Trophoblast cell (in vitro differentiated cells and primary cell): ENCODE results near the gene FNBP1.

ENCODE experiments used
- DNase-seq, 2 donors: peaks; one replicate each; pipeline ENCODE4 v3.0.0-alpha.2; 2016
- H2AFZ ChIP-seq: 2 replicates; pipeline ENCODE4 v1.6.1; 2013; ENCODE audit warnings: low read length, moderate library complexity, mild to moderate bottlenecking; ENCODE audit not compliant: insufficient read depth, poor library complexity
- H2AK5ac ChIP-seq: 2 replicates; pipeline ENCODE4 v1.6.1; 2013; ENCODE audit warnings: mild to moderate bottlenecking, low read length
- H2BK120ac ChIP-seq: 2 replicates; pipeline ENCODE4 v1.6.1; 2013; ENCODE audit warnings: low read length, mild to moderate bottlenecking, moderate library complexity; ENCODE audit not compliant: insufficient read depth, poor library complexity
- H2BK12ac ChIP-seq: 2 replicates; pipeline ENCODE4 v1.6.1; 2013; ENCODE audit warnings: mild to moderate bottlenecking, low read length, moderate library complexity
- H2BK5ac ChIP-seq: 2 replicates; pipeline ENCODE4 v1.6.1; 2013; ENCODE audit warnings: low read length, low read depth, moderate library complexity, mild to moderate bottlenecking; ENCODE audit not compliant: poor library complexity
- H3K14ac ChIP-seq: 2 replicates; pipeline ENCODE4 v1.6.1; 2013; ENCODE audit warnings: mild to moderate bottlenecking, low read length
- H3K18ac ChIP-seq: 2 replicates; pipeline ENCODE4 v1.6.1; 2013; ENCODE audit warnings: mild to moderate bottlenecking, low read length
- H3K23ac ChIP-seq: 2 replicates; pipeline ENCODE4 v1.6.1; 2013; ENCODE audit warnings: low read length
- H3K27ac ChIP-seq: 2 replicates; pipeline ENCODE4 v1.5.1; 2013; ENCODE audit warnings: low read depth, mild to moderate bottlenecking, inconsistent platforms, low read length, moderate library complexity
- H3K27me3 ChIP-seq: 2 replicates; pipeline ENCODE4 v1.6.1; 2013; ENCODE audit warnings: inconsistent platforms, mild to moderate bottlenecking, low read length, moderate library complexity; ENCODE audit not compliant: insufficient read depth
- H3K36me3 ChIP-seq, 2 experiments: 1 replicate in 1 of 2; 2 replicates in 1 of 2; pipeline ENCODE4 v1.6.1; 2013; ENCODE audit warnings: low read length in 2 of 2, mild to moderate bottlenecking in 2 of 2, moderate library complexity in 1 of 2; ENCODE audit not compliant: insufficient read depth in 2 of 2, control insufficient read depth in 1 of 2
- H3K4ac ChIP-seq: 2 replicates; pipeline ENCODE4 v1.6.1; 2013; ENCODE audit warnings: low read depth, mild to moderate bottlenecking, low read length, moderate library complexity
- H3K4me1 ChIP-seq, 2 experiments: 1 replicate in 1 of 2; 2 replicates in 1 of 2; pipeline ENCODE4 v1.6.1; 2013; ENCODE audit warnings: low read length in 2 of 2, mild to moderate bottlenecking in 2 of 2, moderate library complexity in 1 of 2; ENCODE audit not compliant: insufficient read depth in 2 of 2, control insufficient read depth in 1 of 2
- H3K4me2 ChIP-seq: 2 replicates; pipeline ENCODE4 v1.6.1; 2013; ENCODE audit warnings: inconsistent platforms, mild to moderate bottlenecking, low read length, moderate library complexity
- H3K4me3 ChIP-seq: 2 replicates; pipeline ENCODE4 v1.5.1; 2013; ENCODE audit warnings: mild to moderate bottlenecking, low read depth, low read length, inconsistent platforms
- H3K79me1 ChIP-seq: one replicate; pipeline ENCODE4 v1.6.1; 2013; ENCODE audit warnings: low read length
- H3K79me2 ChIP-seq: 2 replicates; pipeline ENCODE4 v1.6.1; 2013; ENCODE audit warnings: low read length, mild to moderate bottlenecking; ENCODE audit not compliant: control insufficient read depth, insufficient read depth, poor library complexity
- H3K9ac ChIP-seq: 2 replicates; pipeline ENCODE4 v1.6.1; 2013; ENCODE audit warnings: mild to moderate bottlenecking, low read length
- H3K9me3 ChIP-seq: 2 replicates; pipeline ENCODE4 v1.6.1; 2013; ENCODE audit warnings: low read depth, mild to moderate bottlenecking, control low read depth, inconsistent platforms, low read length; ENCODE audit not compliant: insufficient read depth
- H4K12ac ChIP-seq: 2 replicates; pipeline ENCODE4 v1.6.1; 2013; ENCODE audit warnings: low read depth, mild to moderate bottlenecking, low read length, moderate library complexity
- H4K8ac ChIP-seq: 2 replicates; pipeline ENCODE4 v1.6.1; 2013; ENCODE audit warnings: low read depth, mild to moderate bottlenecking, low read length, moderate library complexity
- H4K91ac ChIP-seq: one replicate; pipeline ENCODE4 v1.6.1; 2013; ENCODE audit warnings: low read depth, mild to moderate bottlenecking, low read length, moderate library complexity
- WGBS: extraction: QIAGEN DNeasy Blood & Tissue Kit; methylation state at CpG from one replicate; pipeline ENCODE4 v1.1.7; 2013; ENCODE audit warnings: missing lambda C conversion rate; ENCODE audit not compliant: insufficient read length, insufficient coverage; ENCODE audit errors: extremely low coverage; 5-methylcytosine and 5-hydroxymethylcytosine counted together

FNBP1 gene

DNA sequence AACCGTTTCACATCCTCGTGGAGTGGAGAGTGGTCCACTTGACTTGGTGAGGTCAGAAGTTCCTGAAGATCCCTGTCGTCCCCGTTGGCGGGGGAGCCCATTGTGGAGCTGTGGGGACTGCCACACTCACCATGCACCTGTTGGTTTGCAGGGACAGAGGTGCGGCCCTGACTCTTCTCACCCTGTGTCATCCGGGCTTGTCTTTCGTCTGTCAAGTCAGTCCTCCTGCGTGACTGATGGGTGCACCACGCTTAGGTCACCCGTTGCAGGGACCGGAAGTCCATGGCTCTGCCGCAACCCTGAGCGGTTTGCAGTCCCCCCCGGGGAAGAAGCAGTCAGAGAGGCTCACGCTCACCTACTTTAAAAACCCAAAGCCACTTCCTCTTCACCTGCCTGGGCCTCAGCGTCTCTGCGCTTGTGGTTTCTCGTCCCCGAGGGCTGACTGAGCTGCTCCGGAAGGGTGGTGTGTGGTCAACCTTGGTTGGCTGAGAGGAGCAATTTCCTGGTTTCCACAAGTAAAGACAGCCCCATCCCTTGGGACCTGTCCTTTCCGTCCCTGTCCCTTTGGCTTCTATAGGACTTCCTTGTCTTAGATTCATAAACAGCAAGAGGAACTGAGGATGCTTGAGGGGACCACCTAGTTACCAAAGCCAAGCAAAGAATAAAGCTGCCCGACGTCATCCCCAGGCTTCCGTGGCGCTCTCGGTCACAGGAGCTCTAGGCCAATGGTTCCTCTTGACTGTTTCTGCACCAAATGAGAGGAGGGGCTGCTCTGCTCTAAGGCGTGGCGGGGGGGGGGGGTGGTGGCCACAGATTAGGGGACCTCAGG, 154.5 kb downstream of the FNBP1 start:
- Histone ChIP-seq H3K79me1 (peaks cover 10% of the 10 kb centered on the region), H4K91ac (peak overlapping the region; percentile 22), H2BK12ac (peak overlapping the region; percentile 8), H3K36me3 (peaks cover 6 to 11% of the 10 kb centered on the region in 2 experiments), H3K14ac (peak overlapping the region; percentile 11), H3K27me3 (no peaks in the 10 kb centered on the region), H2AK5ac (no peak overlapping the region), H4K12ac (no peak overlapping the region), H3K9ac (no peak overlapping the region), H3K4me1 (peaks cover 25 to 28% of the 10 kb centered on the region in 2 experiments), H3K18ac (no peak overlapping the region), H3K4ac (no peak overlapping the region), H2BK120ac (no peak overlapping the region), H2AFZ (no peak overlapping the region), H2BK5ac (no peak overlapping the region), H3K79me2 (peaks cover 2% of the 10 kb centered on the region), H4K8ac (no peak overlapping the region), H3K9me3 (peaks cover 2% of the 10 kb centered on the region), H3K4me2 (no peak overlapping the region), H3K27ac (no peak overlapping the region), H3K4me3 (no peak overlapping the region), H3K23ac (no peak overlapping the region)
- peak; percentile 14 to 26 for DNase-seq
- WGBS, result no CpG with 5 or more reads among the region's 29 CpGs

GRCh38 chr9:129887334-129888292, 155.4 kb downstream of the FNBP1 start:
- Histone ChIP-seq H3K4me1 (peaks cover 25 to 28% of the 10 kb centered on the region in 2 experiments), H4K12ac (no peak overlapping the region), H3K4me3 (no peak overlapping the region), H3K23ac (no peak overlapping the region), H2BK12ac (no peak overlapping the region), H2BK120ac (no peak overlapping the region), H4K8ac (no peak overlapping the region), H3K18ac (no peak overlapping the region), H2AK5ac (no peak overlapping the region), H3K4me2 (no peak overlapping the region), H4K91ac (no peak overlapping the region), H3K36me3 (peaks cover 6 to 11% of the 10 kb centered on the region in 2 experiments), H3K27ac (no peak overlapping the region), H3K9ac (no peak overlapping the region), H3K79me1 (peaks cover 10% of the 10 kb centered on the region), H3K27me3 (no peaks in the 10 kb centered on the region), H3K4ac (no peak overlapping the region), H3K79me2 (peaks cover 2% of the 10 kb centered on the region), H3K14ac (no peak overlapping the region), H3K9me3 (peaks cover 2% of the 10 kb centered on the region), H2AFZ (no peak overlapping the region), H2BK5ac (no peak overlapping the region)
- peak; percentile 83 to 84 for DNase-seq
- no CpG with 5 or more reads among the region's 27 CpGs for WGBS

DNA sequence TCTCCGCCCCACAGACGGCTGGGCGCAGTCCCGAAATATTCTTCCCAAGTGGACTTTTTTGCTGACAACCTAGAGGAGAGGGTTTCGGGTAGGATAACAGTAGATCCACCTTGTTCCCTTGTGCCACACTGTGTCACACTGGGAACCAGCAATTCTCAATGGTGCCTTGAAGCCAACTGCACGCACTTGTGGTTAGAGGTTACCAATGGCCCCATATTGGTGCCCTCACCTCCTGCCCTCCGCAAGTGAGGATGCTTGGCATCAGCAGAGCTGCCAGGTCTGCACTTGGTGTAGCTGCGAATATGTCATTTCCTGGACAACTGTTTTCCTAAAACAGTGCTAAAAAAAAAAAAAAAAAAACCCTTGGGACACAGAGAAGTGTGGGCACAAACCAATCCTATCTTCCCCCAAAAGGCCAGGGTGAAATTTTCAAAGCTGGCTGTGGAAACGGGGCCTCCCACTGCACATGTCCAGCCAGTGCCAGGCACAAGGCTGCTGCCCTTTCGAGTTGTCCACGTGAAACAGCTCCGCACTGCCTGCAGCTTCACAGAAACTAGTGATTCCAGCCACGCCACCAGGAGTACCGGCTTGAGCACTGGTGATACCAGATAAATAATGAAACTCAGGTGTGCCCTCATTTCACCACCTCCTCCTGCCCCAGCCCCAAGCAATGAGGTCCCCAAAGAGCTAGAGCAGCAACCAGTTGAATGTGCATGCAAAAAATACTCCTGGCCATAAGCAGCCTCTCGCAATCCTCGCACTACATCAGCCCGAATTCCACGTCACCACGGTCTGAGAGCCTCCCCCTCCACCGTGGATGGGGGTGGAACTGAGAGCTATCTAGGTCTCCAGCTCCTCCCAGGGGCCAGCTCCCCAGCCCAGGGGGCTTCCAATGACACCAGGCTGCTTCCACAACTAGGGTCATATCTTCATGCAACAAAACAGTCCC, 156.5 kb downstream of the FNBP1 start:
- Histone ChIP-seq H2AK5ac (peak overlapping the region; percentile 79), H3K14ac (peak overlapping the region; percentile 64), H3K79me1 (peaks cover 10% of the 10 kb centered on the region), H3K36me3 (peaks cover 10 to 16% of the 10 kb centered on the region in 2 experiments), H3K4me1 (peaks cover 25 to 28% of the 10 kb centered on the region in 2 experiments), H3K23ac (no peak overlapping the region), H2BK12ac (peak overlapping the region; percentile 92), H2BK5ac (no peak overlapping the region), H3K79me2 (peaks cover 2% of the 10 kb centered on the region), H3K4me3 (no peak overlapping the region), H2BK120ac (peak overlapping the region; percentile 59), H3K9ac (no peak overlapping the region), H3K4ac (peak overlapping the region; percentile 13), H3K9me3 (peaks cover 2% of the 10 kb centered on the region), H3K4me2 (peak overlapping the region; percentile 52), H4K8ac (peak overlapping the region; percentile 41), H4K12ac (peak overlapping the region; percentile 59), H3K27me3 (no peaks in the 10 kb centered on the region), H2AFZ (no peak overlapping the region), H3K18ac (peak overlapping the region; percentile 71), H3K27ac (peak overlapping the region; percentile 49), H4K91ac (peak overlapping the region; percentile 71)
- DNase-seq, result peak in 1 of 2 donors; percentile 26
- WGBS, result no CpG with 5 or more reads among the region's 20 CpGs
